ENCODE results near the gene PMVK. TPM values are rescaled to one million over a fixed set of nuclear protein-coding genes. Genes with fewer than 3 reads are reported as not detected.

PMVK gene
- total RNA-seq, 2 donors from 2014 or later = 7.0 to 18.5 TPM

DNA sequence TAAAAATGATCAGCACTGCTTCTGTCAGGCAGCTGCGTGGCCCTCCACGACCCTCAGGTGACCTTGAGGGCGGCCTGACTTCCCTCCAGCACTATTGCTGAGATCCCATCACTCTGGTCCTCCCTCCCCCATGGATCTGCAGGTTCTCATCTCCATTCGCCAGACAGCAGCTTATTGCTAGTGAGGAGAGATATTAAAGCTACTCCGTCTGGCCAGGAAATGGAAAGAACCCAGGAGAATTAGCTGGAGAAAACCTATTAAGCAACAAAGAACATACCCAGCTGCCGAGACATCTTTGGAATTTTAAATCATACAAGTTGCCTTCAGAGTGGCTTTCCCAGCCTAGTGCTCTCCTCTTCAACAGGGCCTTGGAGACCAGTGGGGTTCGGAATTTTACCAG is 40.7 kb downstream of the PMVK start:
- intact Hi-C loops (cut with DNase I) = no loop called here
- Histone ChIP-seq H3K4me1 (no peaks in the 10 kb centered on the region), H3K4me3 (no peak overlapping the region), H3K9me3 (no peaks in the 10 kb centered on the region), H3K36me3 (replicated peaks in 1 of 2; ENCODE audit: insufficient read depth in 1 of 2, low read depth in 2 of 2) (no peaks in the 10 kb centered on the region), H3K27ac (no peak overlapping the region), H3K27me3 (no peaks in the 10 kb centered on the region)
- no peak for ATAC-seq
- WGBS, 2 donors = 49 to 53% methylated on average over 7 of the region's 7 CpGs
- DNase-seq = no peak
- TF ChIP-seq, protein P1, sequence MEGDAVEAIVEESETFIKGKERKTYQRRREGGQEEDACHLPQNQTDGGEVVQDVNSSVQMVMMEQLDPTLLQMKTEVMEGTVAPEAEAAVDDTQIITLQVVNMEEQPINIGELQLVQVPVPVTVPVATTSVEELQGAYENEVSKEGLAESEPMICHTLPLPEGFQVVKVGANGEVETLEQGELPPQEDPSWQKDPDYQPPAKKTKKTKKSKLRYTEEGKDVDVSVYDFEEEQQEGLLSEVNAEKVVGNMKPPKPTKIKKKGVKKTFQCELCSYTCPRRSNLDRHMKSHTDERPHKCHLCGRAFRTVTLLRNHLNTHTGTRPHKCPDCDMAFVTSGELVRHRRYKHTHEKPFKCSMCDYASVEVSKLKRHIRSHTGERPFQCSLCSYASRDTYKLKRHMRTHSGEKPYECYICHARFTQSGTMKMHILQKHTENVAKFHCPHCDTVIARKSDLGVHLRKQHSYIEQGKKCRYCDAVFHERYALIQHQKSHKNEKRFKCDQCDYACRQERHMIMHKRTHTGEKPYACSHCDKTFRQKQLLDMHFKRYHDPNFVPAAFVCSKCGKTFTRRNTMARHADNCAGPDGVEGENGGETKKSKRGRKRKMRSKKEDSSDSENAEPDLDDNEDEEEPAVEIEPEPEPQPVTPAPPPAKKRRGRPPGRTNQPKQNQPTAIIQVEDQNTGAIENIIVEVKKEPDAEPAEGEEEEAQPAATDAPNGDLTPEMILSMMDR (IDR thresholded peaks at IDR 0.05) = no peak
- no peak for TF ChIP-seq POLR2A (IDR thresholded peaks at IDR 0.05)

DNA sequence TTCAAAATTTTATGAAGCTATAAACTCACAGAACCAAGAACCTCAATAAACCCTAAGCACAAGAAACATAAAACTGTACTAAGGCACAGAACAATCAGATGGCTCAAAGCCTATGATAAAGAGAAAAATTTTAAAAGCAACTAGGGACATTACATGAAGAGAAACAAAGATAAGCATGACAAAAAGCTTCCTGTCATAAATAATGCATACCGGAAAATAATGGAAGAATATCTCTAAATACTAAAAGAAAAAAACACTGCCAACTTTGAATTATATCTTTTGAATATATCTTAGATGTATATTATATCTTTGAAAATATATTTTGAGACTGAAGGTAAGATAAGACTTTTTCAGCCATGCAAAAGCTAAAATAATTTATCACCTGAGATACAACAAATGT is 45.1 kb downstream of the PMVK start:
- H3K4me3 ChIP-seq = no peak overlapping the region
- no peaks in the 10 kb centered on the region for H3K36me3 ChIP-seq (replicated peaks in 1 of 2; ENCODE audit: insufficient read depth in 1 of 2, low read depth in 2 of 2)
- no peak for ATAC-seq
- H3K9me3 ChIP-seq = no peaks in the 10 kb centered on the region
- no peak overlapping the region for H3K27ac ChIP-seq
- no peaks in the 10 kb centered on the region for H3K27me3 ChIP-seq
- TF ChIP-seq POLR2A (IDR thresholded peaks at IDR 0.05) = no peak
- TF ChIP-seq, protein P1 (IDR thresholded peaks at IDR 0.05) = no peak
- WGBS, 2 donors = 70 to 76% methylated on average over 1 of the region's 1 CpG
- no peak for DNase-seq
- intact Hi-C loops (cut with DNase I) = no loop called here
- H3K4me1 ChIP-seq = no peaks in the 10 kb centered on the region

DNA sequence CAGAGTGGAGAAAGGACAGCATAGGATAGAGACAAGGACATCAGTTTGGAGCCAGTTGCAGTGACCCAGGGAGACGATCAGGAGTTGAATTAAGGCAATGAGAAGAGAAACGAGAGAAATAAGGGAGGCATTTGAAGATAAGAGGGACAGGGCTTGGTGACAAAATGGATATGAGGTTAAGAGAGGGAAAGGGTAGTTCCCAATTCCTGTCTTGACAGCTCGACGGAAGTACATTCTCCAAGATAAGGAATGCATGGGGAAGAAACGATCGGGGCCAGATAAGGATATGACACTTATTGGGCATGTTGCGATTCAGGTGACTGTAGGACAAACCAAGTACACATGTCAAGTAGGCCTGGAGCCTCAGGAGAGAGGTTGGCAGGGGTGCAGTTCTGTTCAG is 47.8 kb downstream of the PMVK start:
- Histone ChIP-seq H3K4me3 (no peak overlapping the region), H3K9me3 (no peaks in the 10 kb centered on the region), H3K36me3 (replicated peaks in 1 of 2; ENCODE audit: insufficient read depth in 1 of 2, low read depth in 2 of 2) (no peaks in the 10 kb centered on the region), H3K4me1 (no peaks in the 10 kb centered on the region), H3K27me3 (no peaks in the 10 kb centered on the region), H3K27ac (no peak overlapping the region)
- TF ChIP-seq, protein P1 (IDR thresholded peaks at IDR 0.05) = no peak
- no peak for TF ChIP-seq POLR2A (IDR thresholded peaks at IDR 0.05)
- DNase-seq (no peak), ATAC-seq (no peak)
- 66 to 67% methylated on average over 7 of the region's 7 CpGs for WGBS, 2 donors
- intact Hi-C loops (cut with DNase I) = loop anchor here (10.0 kb wide), 1 partner anchor 324 kb away; the partner anchor contains the start of gene CHRNB2

DNA sequence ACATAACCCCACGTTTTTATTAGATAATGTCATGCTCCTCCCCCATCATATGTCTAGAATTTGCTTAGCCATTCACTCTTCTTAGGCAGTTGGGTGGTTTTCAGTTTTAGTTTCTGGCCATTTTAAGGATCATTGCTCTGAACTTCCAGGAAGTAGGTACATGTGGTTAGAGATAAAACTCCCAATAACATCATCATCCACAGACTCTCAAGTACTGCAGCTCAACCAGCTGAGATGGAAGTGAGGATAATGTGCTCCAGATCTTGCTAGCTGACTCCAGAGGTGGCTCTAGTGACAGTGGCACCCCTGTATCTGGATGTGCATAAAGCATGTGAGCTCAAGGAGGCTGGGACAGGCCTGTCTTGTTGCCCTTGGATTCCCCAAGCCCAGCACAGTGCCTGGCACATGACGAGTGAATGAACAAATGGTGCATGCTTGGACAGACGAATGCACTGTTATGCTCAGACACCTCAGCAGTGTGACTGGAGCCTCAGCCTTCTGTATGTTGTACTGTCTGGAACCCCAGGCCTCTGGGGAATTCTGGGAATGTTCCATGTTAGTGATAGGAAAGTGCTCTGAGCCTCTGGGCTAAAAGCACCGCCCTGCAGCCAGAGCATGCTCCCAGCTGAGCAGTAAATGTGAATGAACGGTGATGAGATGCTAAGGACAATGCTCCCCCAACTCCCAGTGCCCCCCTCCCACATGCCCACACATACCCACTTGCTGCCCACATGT is 50.1 kb downstream of the PMVK start:
- Histone ChIP-seq H3K4me3 (no peak overlapping the region), H3K9me3 (no peaks in the 10 kb centered on the region), H3K36me3 (replicated peaks in 1 of 2; ENCODE audit: insufficient read depth in 1 of 2, low read depth in 2 of 2) (no peaks in the 10 kb centered on the region), H3K27ac (no peak overlapping the region), H3K27me3 (no peaks in the 10 kb centered on the region), H3K4me1 (no peaks in the 10 kb centered on the region)
- no peak for ATAC-seq
- DNase-seq = no peak
- intact Hi-C loops (cut with DNase I) = loop anchor here (10.0 kb wide), 1 partner anchor 322 kb away; the partner anchor contains the start of gene CHRNB2
- TF ChIP-seq, protein P1 (IDR thresholded peaks at IDR 0.05) = no peak
- TF ChIP-seq POLR2A (IDR thresholded peaks at IDR 0.05) = no peak
- WGBS, 2 donors = 49 to 50% methylated on average over 5 of the region's 5 CpGs
